ENCODE measurements around the gene TSEN15. TPM values are rescaled to one million over a fixed set of nuclear protein-coding genes. Genes with fewer than 3 reads are reported as not detected.
A peak's percentile ranks its signal among the peaks of the same experiment; 100 is the strongest.

TSEN15 gene
- total and polyA plus RNA-seq, 4 donors, result 41.7 to 52.7 (median 46.7) TPM

DNA sequence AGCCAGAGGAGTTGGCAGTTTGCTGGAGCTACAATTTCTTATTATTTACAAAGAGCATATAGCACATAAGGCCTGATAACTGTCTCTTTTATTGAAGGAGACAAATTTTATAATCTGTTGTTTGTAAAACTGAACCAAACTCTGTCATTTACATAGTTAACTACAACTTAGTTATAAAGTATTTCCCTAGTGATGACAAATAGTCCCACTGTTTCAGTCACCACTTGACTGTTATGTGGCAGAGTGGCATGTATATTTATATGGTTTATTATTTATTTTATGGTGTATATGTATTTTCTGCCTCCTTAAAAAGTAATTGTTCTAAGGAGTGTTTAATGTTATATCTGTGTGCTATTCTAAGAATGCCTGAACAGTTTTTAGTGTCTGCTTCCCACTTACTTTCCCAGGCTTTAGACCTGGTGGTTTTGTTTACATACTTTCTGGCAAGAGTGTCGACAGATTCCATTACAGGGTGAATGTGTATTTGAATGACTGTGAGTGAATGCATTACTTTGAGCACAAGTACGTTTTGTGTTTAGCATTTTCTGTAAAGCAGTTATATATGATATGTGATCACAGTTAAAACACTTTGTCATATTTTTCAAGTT lies 10.0 kb downstream of the TSEN15 start:
- Histone ChIP-seq H3K27me3 (ENCODE audit: control insufficient read depth, insufficient read depth, low read length) (no peaks in the 10 kb centered on the region), H3K4me3 (ENCODE audit: low read depth, low read length) (no peak overlapping the region), H3K27ac (ENCODE audit: low read depth, low read length) (no peak overlapping the region), H3K9me3 (ENCODE audit: control insufficient read depth, insufficient read depth, low read length) (no peaks in the 10 kb centered on the region), H3K36me3 (ENCODE audit: control insufficient read depth, insufficient read depth, low read length) (no peaks in the 10 kb centered on the region), H3K4me1 (ENCODE audit: control insufficient read depth, insufficient read depth, low read length) (no peaks in the 10 kb centered on the region)
- DNase-seq (ENCODE audit: low read depth in 4 of 6, low spot score in 6 of 6), result peak in 1 of 6 donors; percentile 20
- WGBS (ENCODE audit: insufficient coverage), result no CpG with 5 or more reads among the region's 2 CpGs

DNA sequence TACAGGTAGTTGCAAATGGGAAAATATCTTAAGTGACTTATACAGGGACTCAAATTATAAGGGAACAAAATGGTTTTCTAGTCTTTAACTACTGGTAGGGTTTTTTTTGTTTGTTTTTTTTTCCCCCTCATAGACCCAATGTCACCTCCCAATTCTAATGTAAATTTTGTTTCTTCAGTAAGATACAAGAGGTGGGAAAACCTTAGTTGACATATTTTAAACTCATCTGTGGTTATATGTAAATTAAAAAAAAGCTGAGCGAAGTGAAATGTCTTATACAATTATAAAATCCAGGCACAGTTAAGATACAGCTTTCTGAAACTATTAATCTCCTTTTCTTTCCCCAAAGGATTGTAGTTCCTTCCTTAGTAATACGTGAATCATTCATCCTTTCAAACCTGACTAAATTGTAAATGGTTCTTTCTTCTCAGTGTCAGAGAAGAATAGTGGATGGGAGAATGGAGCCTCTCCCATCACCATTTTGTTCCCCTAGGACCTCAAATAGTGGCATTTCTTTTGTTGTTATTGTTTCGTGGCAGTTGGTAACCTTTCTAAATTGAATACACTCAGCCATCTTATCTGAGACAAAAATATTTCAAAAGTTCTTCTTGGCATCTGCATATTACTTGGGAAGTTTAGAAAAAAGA lies 11.2 kb downstream of the TSEN15 start:
- H3K36me3 ChIP-seq (ENCODE audit: control insufficient read depth, insufficient read depth, low read length), result no peaks in the 10 kb centered on the region
- no peak overlapping the region for H3K27ac ChIP-seq (ENCODE audit: low read depth, low read length)
- no peak overlapping the region for H3K4me3 ChIP-seq (ENCODE audit: low read depth, low read length)
- H3K27me3 ChIP-seq (ENCODE audit: control insufficient read depth, insufficient read depth, low read length), result no peaks in the 10 kb centered on the region
- no peaks in the 10 kb centered on the region for H3K9me3 ChIP-seq (ENCODE audit: control insufficient read depth, insufficient read depth, low read length)
- no peaks in the 10 kb centered on the region for H3K4me1 ChIP-seq (ENCODE audit: control insufficient read depth, insufficient read depth, low read length)
- no CpG with 5 or more reads among the region's 3 CpGs for WGBS (ENCODE audit: insufficient coverage)
- no peak for DNase-seq (ENCODE audit: low read depth in 4 of 6, low spot score in 6 of 6)

DNA sequence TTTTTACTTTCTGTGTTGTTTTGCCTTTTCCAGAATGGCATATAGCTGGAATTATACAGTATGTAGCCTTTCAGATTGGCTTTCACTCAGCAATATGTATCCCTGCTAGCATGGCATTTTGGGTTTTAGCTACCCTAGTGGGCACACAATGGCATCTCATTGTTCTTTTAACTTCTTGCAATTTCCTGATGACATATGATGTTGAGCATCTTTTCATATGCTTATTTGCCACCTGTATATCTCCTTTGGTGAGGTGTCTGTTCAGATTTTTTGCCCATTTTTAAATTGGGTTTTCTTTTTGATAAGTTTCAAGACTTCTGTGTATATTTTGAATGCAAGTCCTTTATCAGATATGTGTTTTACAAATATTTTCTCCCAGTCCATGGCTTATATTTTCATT lies 14.0 kb downstream of the TSEN15 start:
- no peaks in the 10 kb centered on the region for H3K4me1 ChIP-seq (ENCODE audit: control insufficient read depth, insufficient read depth, low read length)
- no peaks in the 10 kb centered on the region for H3K36me3 ChIP-seq (ENCODE audit: control insufficient read depth, insufficient read depth, low read length)
- H3K27me3 ChIP-seq (ENCODE audit: control insufficient read depth, insufficient read depth, low read length), result no peaks in the 10 kb centered on the region
- no peak for DNase-seq (ENCODE audit: low read depth in 4 of 6, low spot score in 6 of 6)
- no peak overlapping the region for H3K4me3 ChIP-seq (ENCODE audit: low read depth, low read length)
- no peak overlapping the region for H3K27ac ChIP-seq (ENCODE audit: low read depth, low read length)
- H3K9me3 ChIP-seq (ENCODE audit: control insufficient read depth, insufficient read depth, low read length), result no peaks in the 10 kb centered on the region

GRCh38 chr1:184068354-184068753 lies 16.8 kb downstream of the TSEN15 start:
- Histone ChIP-seq H3K9me3 (ENCODE audit: control insufficient read depth, insufficient read depth, low read length) (no peaks in the 10 kb centered on the region), H3K4me3 (ENCODE audit: low read depth, low read length) (no peak overlapping the region), H3K27ac (ENCODE audit: low read depth, low read length) (no peak overlapping the region), H3K27me3 (ENCODE audit: control insufficient read depth, insufficient read depth, low read length) (no peaks in the 10 kb centered on the region), H3K4me1 (ENCODE audit: control insufficient read depth, insufficient read depth, low read length) (no peaks in the 10 kb centered on the region), H3K36me3 (ENCODE audit: control insufficient read depth, insufficient read depth, low read length) (no peaks in the 10 kb centered on the region)
- peak in 1 of 6 donors; percentile 14 for DNase-seq (ENCODE audit: low read depth in 4 of 6, low spot score in 6 of 6)

- no peaks in the 10 kb centered on the region for H3K4me1 ChIP-seq (ENCODE audit: control insufficient read depth, insufficient read depth, low read length)
- no peak overlapping the region for H3K27ac ChIP-seq (ENCODE audit: low read depth, low read length)
- no peaks in the 10 kb centered on the region for H3K27me3 ChIP-seq (ENCODE audit: control insufficient read depth, insufficient read depth, low read length)
- H3K4me3 ChIP-seq (ENCODE audit: low read depth, low read length), result no peak overlapping the region
- H3K9me3 ChIP-seq (ENCODE audit: control insufficient read depth, insufficient read depth, low read length), result no peaks in the 10 kb centered on the region
- WGBS (ENCODE audit: insufficient coverage), result no CpG with 5 or more reads among the region's 2 CpGs
- no peak for DNase-seq (ENCODE audit: low read depth in 4 of 6, low spot score in 6 of 6)
- no peaks in the 10 kb centered on the region for H3K36me3 ChIP-seq (ENCODE audit: control insufficient read depth, insufficient read depth, low read length)
These were observed 18.1 kb downstream of the TSEN15 start for GRCh38 chr1:184069675-184070074.

- Histone ChIP-seq H3K4me1 (ENCODE audit: control insufficient read depth, insufficient read depth, low read length) (no peaks in the 10 kb centered on the region), H3K27me3 (ENCODE audit: control insufficient read depth, insufficient read depth, low read length) (no peaks in the 10 kb centered on the region), H3K27ac (ENCODE audit: low read depth, low read length) (no peak overlapping the region), H3K4me3 (ENCODE audit: low read depth, low read length) (no peak overlapping the region), H3K9me3 (ENCODE audit: control insufficient read depth, insufficient read depth, low read length) (peaks cover 3% of the 10 kb centered on the region), H3K36me3 (ENCODE audit: control insufficient read depth, insufficient read depth, low read length) (no peaks in the 10 kb centered on the region)
- DNase-seq (ENCODE audit: low read depth in 4 of 6, low spot score in 6 of 6), result no peak
- no CpG with 5 or more reads among the region's 2 CpGs for WGBS (ENCODE audit: insufficient coverage)
These were observed 20.8 kb downstream of the TSEN15 start for GRCh38 chr1:184072376-184072775.

GRCh38 chr1:184074383-184074782 lies 22.9 kb downstream of the TSEN15 start:
- H3K4me3 ChIP-seq (ENCODE audit: low read depth, low read length), result no peak overlapping the region
- no peaks in the 10 kb centered on the region for H3K4me1 ChIP-seq (ENCODE audit: control insufficient read depth, insufficient read depth, low read length)
- no peaks in the 10 kb centered on the region for H3K36me3 ChIP-seq (ENCODE audit: control insufficient read depth, insufficient read depth, low read length)
- H3K27ac ChIP-seq (ENCODE audit: low read depth, low read length), result no peak overlapping the region
- H3K27me3 ChIP-seq (ENCODE audit: control insufficient read depth, insufficient read depth, low read length), result no peaks in the 10 kb centered on the region
- WGBS (ENCODE audit: insufficient coverage), result 80% methylated on average over 1 of the region's 2 CpGs
- H3K9me3 ChIP-seq (ENCODE audit: control insufficient read depth, insufficient read depth, low read length), result peaks cover 3% of the 10 kb centered on the region
- DNase-seq (ENCODE audit: low read depth in 4 of 6, low spot score in 6 of 6), result no peak

DNA sequence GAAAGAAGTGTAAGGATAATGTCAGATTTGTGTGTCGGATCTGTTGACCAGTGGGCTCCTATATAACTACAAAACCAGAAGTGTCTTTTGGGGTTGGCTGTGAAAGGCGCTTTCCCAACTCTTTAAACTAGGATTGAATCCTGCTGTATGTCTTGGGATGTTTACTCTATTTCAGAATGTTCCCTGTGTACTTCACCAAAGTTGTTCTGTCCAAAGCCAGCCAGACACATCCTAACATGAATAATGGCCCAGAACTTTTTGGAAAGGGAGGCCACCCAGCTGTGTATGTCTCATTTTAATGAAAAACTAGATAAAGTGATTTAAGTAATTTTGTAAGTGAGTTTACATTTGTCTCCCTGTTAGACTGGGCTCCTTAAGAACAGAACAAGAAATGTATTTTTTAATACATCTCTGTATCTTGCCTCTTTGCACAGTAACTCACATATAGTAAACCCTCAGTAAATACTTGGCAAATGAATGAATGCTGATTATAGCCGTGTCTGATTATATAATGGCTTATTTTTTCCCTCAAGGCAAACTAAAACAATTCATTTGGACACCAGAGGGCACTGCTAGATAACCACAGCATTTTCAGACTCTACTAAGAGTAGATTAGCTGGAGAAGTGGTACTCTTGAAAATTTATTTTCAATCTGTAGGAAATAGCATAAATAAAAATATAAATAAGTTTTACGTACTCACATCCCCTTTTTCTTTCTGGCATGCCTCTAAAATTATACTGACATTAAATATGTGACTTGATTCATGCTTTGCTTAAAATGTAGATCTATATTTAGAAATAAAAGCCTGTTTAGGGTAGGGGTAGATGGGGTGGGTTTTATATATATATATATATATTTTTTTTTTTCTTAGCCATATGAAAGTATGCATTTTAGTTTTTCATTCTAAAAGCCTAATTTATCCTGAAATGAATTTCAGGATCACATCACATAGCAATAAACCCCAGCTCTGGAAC lies 23.8 kb downstream of the TSEN15 start:
- H3K4me1 ChIP-seq (ENCODE audit: control insufficient read depth, insufficient read depth, low read length), result no peaks in the 10 kb centered on the region
- WGBS (ENCODE audit: insufficient coverage), result no CpG with 5 or more reads among the region's 4 CpGs
- peaks cover 3% of the 10 kb centered on the region for H3K9me3 ChIP-seq (ENCODE audit: control insufficient read depth, insufficient read depth, low read length)
- DNase-seq (ENCODE audit: low read depth in 4 of 6, low spot score in 6 of 6), result peak; percentile 44 to 93 (median 64)
- H3K36me3 ChIP-seq (ENCODE audit: control insufficient read depth, insufficient read depth, low read length), result no peaks in the 10 kb centered on the region
- no peak overlapping the region for H3K4me3 ChIP-seq (ENCODE audit: low read depth, low read length)
- H3K27me3 ChIP-seq (ENCODE audit: control insufficient read depth, insufficient read depth, low read length), result no peaks in the 10 kb centered on the region
- peak overlapping the region; percentile 2 for H3K27ac ChIP-seq (ENCODE audit: low read depth, low read length)

GRCh38 chr1:184078564-184079249 lies 27.2 kb downstream of the TSEN15 start:
- peak in 1 of 6 donors; percentile 2 for DNase-seq (ENCODE audit: low read depth in 4 of 6, low spot score in 6 of 6)
- no peak overlapping the region for H3K4me3 ChIP-seq (ENCODE audit: low read depth, low read length)
- H3K9me3 ChIP-seq (ENCODE audit: control insufficient read depth, insufficient read depth, low read length), result peaks cover 3% of the 10 kb centered on the region
- no peaks in the 10 kb centered on the region for H3K36me3 ChIP-seq (ENCODE audit: control insufficient read depth, insufficient read depth, low read length)
- H3K27ac ChIP-seq (ENCODE audit: low read depth, low read length), result no peak overlapping the region
- no peaks in the 10 kb centered on the region for H3K27me3 ChIP-seq (ENCODE audit: control insufficient read depth, insufficient read depth, low read length)
- WGBS (ENCODE audit: insufficient coverage), result no CpG with 5 or more reads among the region's 2 CpGs
- H3K4me1 ChIP-seq (ENCODE audit: control insufficient read depth, insufficient read depth, low read length), result no peaks in the 10 kb centered on the region

Data from spinal cord (tissue), 10 donors.